GM10847 (cell line): ENCODE results near the gene OR10D3.

ENCODE experiments used
- POLR2A ChIP-seq: IDR thresholded peaks from 2 replicates; pipeline ENCODE4 v1.6.1; 2011; ENCODE audit not compliant: insufficient read length; ENCODE audit errors: extremely low read depth

The OR10D3 gene, protein sequence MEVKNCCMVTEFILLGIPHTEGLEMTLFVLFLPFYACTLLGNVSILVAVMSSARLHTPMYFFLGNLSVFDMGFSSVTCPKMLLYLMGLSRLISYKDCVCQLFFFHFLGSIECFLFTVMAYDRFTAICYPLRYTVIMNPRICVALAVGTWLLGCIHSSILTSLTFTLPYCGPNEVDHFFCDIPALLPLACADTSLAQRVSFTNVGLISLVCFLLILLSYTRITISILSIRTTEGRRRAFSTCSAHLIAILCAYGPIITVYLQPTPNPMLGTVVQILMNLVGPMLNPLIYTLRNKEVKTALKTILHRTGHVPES

DNA sequence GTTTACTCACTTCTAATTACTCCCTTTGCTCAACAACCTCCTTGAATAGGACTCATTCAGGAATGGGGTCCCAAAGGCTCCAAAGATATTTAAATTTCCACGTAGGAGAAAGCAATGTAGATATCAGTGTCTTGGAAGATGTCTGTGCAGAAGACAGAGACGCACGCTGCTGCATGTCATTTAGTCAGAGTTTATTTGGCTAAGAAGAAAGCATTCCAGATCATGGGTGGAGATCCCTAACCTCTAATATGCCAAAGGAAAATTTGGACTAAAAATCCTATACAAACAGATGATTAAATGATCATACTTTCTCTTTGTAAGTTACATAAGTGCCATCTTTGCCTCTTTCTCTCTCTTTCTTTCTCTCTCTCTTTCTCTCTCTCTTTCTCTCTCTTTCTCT, at the start of gene OR10D3:
Gene OR10D3 (plus strand): TSS at position 278 of the 400 bp plus-strand sequence. CDS start 1,925 bp downstream, outside the sequence.
- TF ChIP-seq POLR2A: no peak

DNA sequence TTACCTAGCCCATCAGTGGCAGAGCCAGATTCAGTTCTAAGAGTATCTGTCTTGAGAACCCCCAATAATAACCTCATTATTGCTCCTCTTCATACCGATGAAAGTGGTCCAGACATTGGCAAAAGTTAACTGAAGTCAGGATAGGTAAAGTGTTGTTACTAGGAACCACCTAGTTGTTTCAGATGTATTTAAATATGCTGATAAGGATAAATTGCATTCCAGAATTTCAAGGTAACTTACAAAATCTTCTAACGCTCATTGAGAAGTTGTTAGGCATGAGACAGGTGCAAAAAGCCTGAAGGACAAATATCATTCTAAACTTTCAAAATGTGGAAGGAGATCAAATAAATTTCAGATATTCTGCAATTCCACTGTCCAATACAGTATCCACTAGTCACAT, 40.1 kb upstream of the OR10D3 start:
- no peak for TF ChIP-seq POLR2A

DNA sequence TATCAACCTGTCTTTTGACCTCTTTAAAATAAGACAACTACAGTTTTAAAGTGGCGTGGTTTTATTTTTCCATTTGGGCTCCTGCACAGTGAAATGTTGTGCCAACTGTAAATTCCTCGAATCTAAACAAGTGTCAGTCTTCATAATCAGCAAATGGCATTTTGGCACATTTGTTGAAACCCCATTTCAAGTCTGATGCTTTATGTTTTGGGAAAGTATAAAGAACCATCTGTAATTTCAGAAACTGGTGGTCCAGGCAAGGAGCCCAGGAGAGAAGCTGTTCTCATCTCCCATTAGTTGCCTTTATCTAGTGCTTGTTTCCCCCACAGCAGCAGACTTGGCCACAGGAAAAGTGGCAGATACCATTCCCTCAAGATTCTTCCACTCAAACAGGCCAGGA, 35.2 kb upstream of the OR10D3 start:
- TF ChIP-seq POLR2A: no peak

DNA sequence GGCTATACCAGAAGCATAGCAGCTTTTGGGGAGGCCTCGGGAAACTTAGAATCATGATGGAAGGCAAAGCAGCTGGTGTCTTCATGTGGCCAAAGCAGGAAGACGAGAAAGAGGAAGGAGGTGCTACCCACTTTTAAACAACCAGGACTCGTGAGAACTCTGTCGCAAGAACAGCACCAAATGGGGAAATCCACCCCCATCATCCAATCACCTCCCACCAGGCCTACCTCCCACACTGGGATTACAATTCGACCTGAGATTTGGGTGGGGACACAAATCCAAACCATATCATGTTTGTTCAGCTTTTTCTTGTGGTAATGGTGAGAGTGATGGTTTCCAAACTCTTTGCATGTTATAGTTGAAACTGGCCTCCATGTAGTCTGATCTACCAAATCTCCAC, 32.5 kb upstream of the OR10D3 start:
- no peak for TF ChIP-seq POLR2A

DNA sequence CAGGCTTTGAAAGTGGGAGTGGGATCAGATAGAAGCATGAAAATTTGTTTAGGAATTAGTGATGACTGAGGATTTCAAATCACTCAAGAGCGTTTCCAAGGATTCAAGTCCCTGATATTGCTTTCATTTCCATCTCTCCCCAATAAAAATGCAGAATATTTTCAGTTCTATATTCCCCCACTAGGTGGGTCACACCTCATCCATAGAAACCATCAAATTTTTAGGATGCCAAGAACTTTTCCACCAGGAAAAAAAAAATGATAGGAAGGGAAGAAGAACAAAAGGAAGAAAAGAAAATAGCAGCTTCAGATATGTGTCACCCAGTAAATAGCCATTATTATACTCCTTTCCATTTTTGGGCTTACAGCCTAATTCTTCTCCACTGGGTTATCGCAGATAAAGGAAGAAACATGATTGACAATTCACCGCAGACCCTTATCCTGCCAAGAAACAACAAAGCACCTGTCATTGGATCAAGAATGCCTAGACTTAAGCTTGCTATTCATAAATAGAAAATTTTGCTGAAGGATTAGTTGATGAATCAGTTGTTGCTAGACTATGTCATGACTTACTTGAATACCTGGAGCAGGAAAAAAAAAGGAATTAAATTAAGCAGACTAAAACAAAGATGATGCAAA, 30.3 kb upstream of the OR10D3 start:
- no peak for TF ChIP-seq POLR2A

DNA sequence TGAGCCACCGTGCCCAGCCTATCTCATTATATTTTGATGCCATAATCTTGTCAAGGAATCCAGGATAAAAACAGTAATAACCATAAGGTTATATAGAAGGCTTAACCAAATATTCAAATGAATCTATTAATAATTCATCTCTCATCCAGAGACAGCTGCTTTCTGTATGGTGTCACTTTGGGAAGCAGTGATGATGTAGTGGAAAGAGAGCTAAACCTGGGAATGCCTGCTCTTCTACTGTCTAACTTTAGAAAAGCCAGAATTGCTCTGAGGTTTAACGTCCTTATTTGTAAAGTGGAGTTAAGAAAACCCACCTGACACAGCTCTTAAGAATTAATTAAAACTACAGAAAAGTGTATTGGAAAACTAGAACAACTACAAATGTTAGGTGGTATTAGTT, 29.3 kb upstream of the OR10D3 start:
- no peak for TF ChIP-seq POLR2A

DNA sequence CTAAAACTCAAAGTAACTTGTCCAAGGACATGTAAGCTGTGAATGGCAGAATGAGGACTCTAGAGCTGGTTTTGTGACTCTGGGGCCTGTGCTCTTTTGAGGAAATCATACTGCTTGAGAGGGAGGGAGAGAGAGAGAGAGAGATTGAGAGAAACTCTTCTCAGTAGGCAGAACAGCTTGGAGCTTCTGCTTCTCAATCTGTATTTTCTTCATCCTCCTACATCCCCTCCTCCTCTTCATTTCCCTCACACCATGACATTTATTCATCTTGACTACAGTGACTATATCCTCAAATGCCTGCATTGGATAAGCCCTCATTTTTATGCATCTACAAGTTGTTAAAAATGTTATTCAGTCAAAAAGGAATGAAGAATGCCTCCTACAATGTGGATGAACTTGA, 23.7 kb upstream of the OR10D3 start:
- TF ChIP-seq POLR2A: no peak

DNA sequence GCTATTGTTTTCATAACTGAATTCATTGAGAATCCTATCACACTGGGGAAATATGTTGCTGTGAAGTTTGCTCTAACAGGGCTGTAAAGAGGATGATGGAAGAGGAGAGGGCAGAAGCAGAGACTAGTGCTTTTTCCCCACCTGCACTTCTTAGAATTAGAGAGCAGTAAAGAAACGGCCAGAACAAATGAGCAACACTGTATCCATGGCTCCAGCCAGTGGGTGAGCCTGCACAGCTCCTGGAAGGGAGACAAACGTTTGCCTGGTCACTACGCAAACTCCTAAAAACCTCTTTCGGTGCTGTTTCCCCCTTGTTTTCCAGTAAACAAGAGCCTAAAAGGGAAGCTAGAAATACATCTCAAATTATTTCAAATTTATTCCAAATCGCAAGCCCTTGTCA, 22.2 kb upstream of the OR10D3 start:
- no peak for TF ChIP-seq POLR2A

DNA sequence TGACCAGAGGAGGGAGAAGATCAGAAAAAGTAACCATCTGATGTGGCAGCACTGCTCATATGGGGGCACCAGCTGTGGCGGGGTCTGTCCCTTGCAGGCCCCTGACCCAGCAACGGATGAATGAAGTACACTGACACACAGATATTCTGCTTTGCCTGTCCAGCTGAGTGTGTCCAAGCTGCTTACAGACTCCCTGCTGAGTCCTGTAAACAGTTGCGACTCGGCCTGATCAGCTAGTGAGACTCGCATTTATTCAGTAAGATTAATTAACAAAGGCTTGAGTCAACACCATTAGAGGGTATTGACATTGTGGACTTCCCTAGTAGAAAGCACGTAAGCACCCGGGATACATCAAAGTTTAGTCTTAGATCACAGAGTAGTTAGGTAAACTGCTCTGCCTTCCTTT, 15.3 kb upstream of the OR10D3 start:
- TF ChIP-seq POLR2A: no peak

DNA sequence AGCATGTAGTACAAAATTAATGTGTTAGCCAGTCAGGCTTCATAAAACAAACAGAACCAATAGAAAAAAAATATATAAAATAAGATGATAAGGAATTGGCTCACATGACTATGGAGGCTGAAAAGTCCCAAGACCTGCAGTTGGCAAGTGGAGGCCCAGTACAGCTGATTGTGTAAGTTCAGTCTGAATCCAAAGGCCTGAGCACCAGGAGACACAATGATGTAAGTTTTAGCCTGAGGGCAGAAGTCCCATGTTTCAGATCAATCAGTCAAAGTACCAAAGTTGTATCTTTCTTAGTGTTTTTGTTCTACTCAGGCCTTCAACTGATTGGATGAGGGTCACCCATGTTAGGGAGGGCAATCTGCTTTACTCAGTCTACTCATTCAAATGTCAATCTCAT, 14.3 kb upstream of the OR10D3 start:
- TF ChIP-seq POLR2A: no peak

DNA sequence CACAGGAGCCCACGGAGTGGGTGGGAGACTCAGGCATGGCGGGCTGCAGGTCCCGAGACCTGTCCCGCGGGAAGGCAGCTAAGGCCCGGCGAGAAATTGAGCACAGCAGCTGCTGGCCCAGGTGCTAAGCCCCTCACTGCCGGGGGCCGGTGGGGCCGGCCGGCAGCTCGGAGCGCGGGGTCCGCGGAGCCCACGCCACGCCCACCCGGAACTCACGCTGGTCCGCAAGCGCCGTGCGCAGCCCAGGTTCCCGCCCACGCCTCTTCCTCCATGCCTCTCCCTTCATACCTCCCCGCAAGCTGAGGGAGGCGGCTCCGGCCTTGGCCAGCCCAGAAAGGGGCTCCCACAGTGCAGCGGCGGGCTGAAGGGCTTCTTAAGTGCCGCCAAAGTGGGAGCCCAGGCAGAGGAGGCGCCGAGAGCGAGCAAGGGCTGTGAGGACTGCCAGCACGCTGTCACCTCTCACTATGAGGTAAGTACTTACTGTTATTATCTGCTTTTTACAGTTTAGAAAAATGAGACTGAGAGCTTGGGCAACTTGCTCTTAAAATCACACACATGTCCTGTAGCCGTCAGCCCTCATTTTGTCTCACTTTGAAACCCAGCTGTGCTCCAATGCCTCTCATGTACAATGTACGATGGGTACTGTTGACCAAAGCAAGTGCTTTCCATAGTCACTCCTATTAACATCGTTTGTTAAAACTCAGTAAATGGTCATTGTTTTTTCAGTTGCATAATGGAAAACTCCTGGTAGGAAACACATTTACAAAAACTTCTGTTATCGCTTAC, 12.2 kb upstream of the OR10D3 start:
- TF ChIP-seq POLR2A: no peak

DNA sequence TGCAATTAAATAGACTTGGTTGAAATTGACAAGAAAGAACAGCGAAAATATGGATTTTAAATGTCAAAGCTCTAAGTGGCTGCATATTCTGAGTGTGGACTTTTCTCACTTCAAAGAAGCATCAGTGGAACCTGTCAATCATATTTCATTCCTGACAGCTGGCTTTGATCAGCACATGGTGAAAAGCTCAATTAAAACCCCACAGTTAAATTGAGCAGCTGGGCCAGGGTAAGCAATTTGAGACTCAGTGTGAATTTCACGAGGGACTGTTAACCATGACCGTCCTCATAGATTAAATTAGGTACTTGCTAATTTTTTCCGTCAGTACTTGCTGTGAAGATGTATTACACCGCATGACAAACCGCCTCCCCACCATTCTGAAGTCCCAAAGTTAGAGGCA, 11.0 kb upstream of the OR10D3 start:
- TF ChIP-seq POLR2A: no peak

DNA sequence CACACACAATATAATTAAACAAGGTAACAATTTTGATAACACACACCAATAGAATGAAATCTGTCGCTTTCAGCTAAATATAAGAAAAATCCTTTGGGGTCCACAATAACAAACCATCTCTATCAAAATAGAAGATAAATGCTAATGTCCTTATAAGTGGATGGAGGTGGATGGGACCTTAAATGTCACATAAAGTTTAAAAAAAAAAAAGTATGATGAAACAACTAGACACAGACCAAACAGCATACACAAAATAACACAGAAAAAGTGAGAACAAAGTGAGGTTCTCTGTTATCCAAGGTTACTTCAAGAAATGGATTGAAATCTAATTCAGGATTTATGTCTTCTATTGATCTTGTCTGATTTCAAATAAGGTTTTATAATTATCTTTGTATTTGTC, 10.5 kb upstream of the OR10D3 start:
- no peak for TF ChIP-seq POLR2A

DNA sequence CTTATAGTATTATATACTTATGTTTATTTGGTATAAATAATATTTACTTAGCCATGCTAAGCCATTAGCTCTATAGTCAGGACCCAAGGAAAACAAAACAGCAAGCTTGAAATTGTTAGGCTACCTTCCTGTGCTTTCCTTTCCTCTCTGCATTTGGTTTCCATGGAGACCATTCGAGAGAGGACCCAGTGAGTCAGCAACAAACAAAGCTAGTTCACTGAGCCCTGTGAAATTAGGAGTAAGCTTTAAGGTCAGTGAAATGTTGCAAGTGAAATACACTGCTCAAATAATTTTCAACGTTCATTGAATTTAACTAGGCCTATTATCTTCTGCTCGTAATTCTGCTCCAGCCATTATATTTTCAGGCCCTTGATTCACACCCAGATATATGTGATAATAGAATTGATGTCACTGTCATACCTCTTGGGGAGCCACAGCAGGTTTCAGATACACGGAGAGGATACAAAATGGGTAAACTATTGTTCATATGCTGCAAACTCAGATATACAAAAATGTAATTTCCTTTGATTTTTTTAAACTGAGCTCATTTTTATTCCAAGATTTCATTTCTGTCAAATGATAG, 9.1 kb upstream of the OR10D3 start:
- TF ChIP-seq POLR2A: no peak

DNA sequence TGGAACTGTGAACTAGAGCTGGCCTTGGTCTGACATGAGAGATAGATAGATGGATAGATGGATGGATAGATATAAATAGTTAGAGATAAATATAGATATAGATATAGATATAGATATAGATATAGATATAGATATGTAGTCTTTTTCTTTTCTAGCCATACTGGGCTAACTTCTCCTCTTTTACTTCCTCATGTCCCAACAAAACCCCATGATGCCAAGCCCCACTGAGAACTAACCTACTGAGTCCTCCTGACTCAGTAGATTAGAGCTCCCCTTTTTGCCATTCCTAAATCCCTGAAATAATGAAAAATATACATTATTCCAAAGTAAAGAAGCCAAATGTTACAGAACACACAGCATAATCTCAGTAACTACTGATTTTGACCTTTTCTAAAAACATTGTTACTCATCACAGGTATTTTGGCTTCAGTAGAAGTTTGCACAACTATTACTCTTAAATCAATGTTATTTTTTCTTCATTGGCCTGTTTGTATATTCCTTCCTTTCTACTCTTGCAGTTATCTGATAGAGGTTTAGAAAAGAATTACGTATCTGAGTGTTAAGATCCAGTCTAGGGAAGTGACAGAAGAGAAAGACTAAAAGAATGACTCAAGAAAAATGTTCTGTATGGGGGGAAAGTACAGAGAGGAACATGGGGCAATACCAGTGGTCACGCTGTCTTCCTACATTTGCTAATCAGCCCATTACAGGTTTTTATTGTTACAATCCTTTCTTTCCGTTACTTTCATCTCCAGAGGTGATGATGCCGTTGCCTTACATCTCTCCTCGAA, 6.0 kb upstream of the OR10D3 start:
- no peak for TF ChIP-seq POLR2A
